T-cell (primary cell): ENCODE data around the gene ZNF43. TPM values are rescaled to one million over a fixed set of nuclear protein-coding genes. Genes with fewer than 3 reads are reported as not detected.
"Not testable (repeated sequence)": the region's sequence is repeated elsewhere in the genome, so short reads cannot be mapped to it uniquely, and the experiment has no call there.

Experiments used
- ATAC-seq, 4 experiments: fragments of 200-7000 bp in 3 of 4; fragments of 150-1000 bp in 1 of 4; cut with Tn5 transposase; replicated peaks in 1 of 4; 1 replicate in 3 of 4; 2 replicates in 1 of 4; pipeline ENCODE4 v1.10.0; 2021; ENCODE audit warnings: moderate library complexity in 3 of 4, mild to moderate bottlenecking in 2 of 4, moderate number of reproducible peaks in 1 of 4
- CTCF ChIA-PET, 2 donors: fragments of 300-600 bp; sonication (Branson Sonifier 250); formaldehyde crosslinking; loops; one replicate each; lab custom pipeline; 2022; ENCODE audit warnings: antibody characterized with exemption in 2 of 2; lab: Charles Lee
- POLR2A ChIA-PET, 2 donors: fragments of 300-600 bp; sonication (Branson Sonifier 250); formaldehyde crosslinking; loops; one replicate each; lab custom pipeline; 2022; ENCODE audit warnings: antibody characterized with exemption in 2 of 2; lab: Charles Lee
- DNase-seq, 35 experiments: peaks; one replicate each; pipeline versions ENCODE4 v3.0.0 to v3.0.0-alpha.2; 2013 to 2023
- H3K27ac ChIP-seq: one replicate; pipeline ENCODE4 v1.5.1; 2013; ENCODE audit warnings: low read length
- H3K27me3 ChIP-seq, 2 experiments: replicated peaks in 1 of 2; 1 replicate in 1 of 2; 2 replicates in 1 of 2; pipeline versions ENCODE4 v1.6.1 to v1.7.0; 2013; ENCODE audit warnings: low read length in 1 of 2, mixed read lengths in 1 of 2; ENCODE audit not compliant: control insufficient read depth in 2 of 2, insufficient read depth in 2 of 2; ENCODE audit errors: extremely low read depth in 1 of 2
- H3K36me3 ChIP-seq, 2 donors: 1 replicate in 1 of 2; 2 replicates in 1 of 2; pipeline versions ENCODE4 v1.6.1 to v1.7.0; 2013; ENCODE audit warnings: low read length in 1 of 2; ENCODE audit not compliant: control insufficient read depth in 2 of 2, insufficient read depth in 1 of 2; ENCODE audit errors: extremely low read depth in 1 of 2
- H3K4me1 ChIP-seq, 2 experiments: 1 replicate in 1 of 2; 2 replicates in 1 of 2; pipeline versions ENCODE4 v1.6.1 to v1.7.0; 2013; ENCODE audit warnings: low read length in 2 of 2, mixed read lengths in 1 of 2; ENCODE audit not compliant: insufficient read depth in 2 of 2, control insufficient read depth in 1 of 2; ENCODE audit errors: extremely low read depth in 1 of 2
- H3K4me3 ChIP-seq, 2 donors: 1 replicate in 1 of 2; 2 replicates in 1 of 2; pipeline versions ENCODE4 v1.5.1 to v1.7.0; 2013; ENCODE audit warnings: mild to moderate bottlenecking in 2 of 2, low read length in 1 of 2, moderate library complexity in 1 of 2; ENCODE audit not compliant: control insufficient read depth in 1 of 2; ENCODE audit errors: extremely low read depth in 1 of 2
- H3K9me3 ChIP-seq: 2 replicates; pipeline ENCODE4 v1.7.0; 2013
- H3K27ac Mint-ChIP-seq, 2 donors: one replicate each; pipeline ENCODE4 v1.8.0; 2020 to 2021; ENCODE audit warnings: mild to moderate bottlenecking in 2 of 2, mixed read lengths in 2 of 2
- H3K27me3 Mint-ChIP-seq, 2 donors: one replicate each; pipeline ENCODE4 v1.8.0; 2021 to 2022; ENCODE audit warnings: mixed read lengths in 2 of 2
- H3K36me3 Mint-ChIP-seq: one replicate; pipeline ENCODE4 v1.8.0; 2021; ENCODE audit warnings: mixed read lengths
- H3K4me1 Mint-ChIP-seq, 3 donors: one replicate each; pipeline ENCODE4 v1.8.0; 2020 to 2022; ENCODE audit warnings: mixed read lengths in 3 of 3, mild to moderate bottlenecking in 1 of 3
- H3K4me3 Mint-ChIP-seq, 3 donors: one replicate each; pipeline ENCODE4 v1.8.0; 2020 to 2022; ENCODE audit warnings: mild to moderate bottlenecking in 3 of 3, mixed read lengths in 3 of 3, moderate library complexity in 3 of 3
- H3K9me3 Mint-ChIP-seq, 3 donors: one replicate each; pipeline ENCODE4 v1.8.0; 2020 to 2022; ENCODE audit warnings: mixed read lengths in 3 of 3
- WGBS: methylation state at CpG from one replicate; pipeline ENCODE4 v1.1.5; 2013; ENCODE audit warnings: missing lambda C conversion rate; ENCODE audit not compliant: insufficient coverage; 5-methylcytosine and 5-hydroxymethylcytosine counted together
- total RNA-seq, 35 experiments: library from RNA in 6 of 35; stranded (reverse) in 6 of 35; fragments of 120-200 nt in 1 of 35; gene quantifications; one replicate each; pipeline versions ENCODE4 v1.2.1 to v1.2.4 and lab custom pipeline; 2013 to 2026

The ZNF43 gene
- total RNA-seq, 5 donors from 2014 or later (not counting 1 experiment from before 2014, with no cell fraction given) = 22.3 to 31.5 (median 25.0) TPM

- no peak for DNase-seq
- ChIA-PET CTCF (no interaction called here), POLR2A (no interaction called here)
- H3K36me3 Mint-ChIP-seq = peaks cover 87% of the 10 kb centered on the region
- Histone ChIP-seq H3K27ac (no peak overlapping the region), H3K27me3 (no peaks in the 10 kb centered on the region), H3K4me1 (peaks cover 0 to 3% of the 10 kb centered on the region in 2 experiments), H3K4me3 (no peak overlapping the region), H3K9me3 (no peaks in the 10 kb centered on the region), H3K36me3 (peaks cover 9 to 22% of the 10 kb centered on the region in 2 donors)
- H3K27me3 Mint-ChIP-seq = no peaks in the 10 kb centered on the region
- WGBS = 96% methylated on average over 2 of the region's 3 CpGs
- H3K4me3 Mint-ChIP-seq = no peak overlapping the region
- H3K4me1 Mint-ChIP-seq = peaks cover 0 to 46% (median 40%) of the 10 kb centered on the region in 3 donors
- no peak overlapping the region for H3K27ac Mint-ChIP-seq
- peaks cover 4 to 19% (median 6%) of the 10 kb centered on the region in 3 donors for H3K9me3 Mint-ChIP-seq
- ATAC-seq = no peak
These were observed 77.7 kb downstream of the ZNF43 start for GRCh38 chr19:21758296-21758695.

GRCh38 chr19:21755555-21755954, 80.4 kb downstream of the ZNF43 start:
- H3K9me3 Mint-ChIP-seq = peaks cover 4 to 19% (median 6%) of the 10 kb centered on the region in 3 donors

More at GRCh38 chr19:21755555-21755954, 80.4 kb downstream of the ZNF43 start:
- peaks cover 91% of the 10 kb centered on the region for H3K36me3 Mint-ChIP-seq
- H3K4me1 ChIP-seq, H3K9me3 ChIP-seq, H3K27me3 ChIP-seq, ATAC-seq, H3K27ac Mint-ChIP-seq, H3K27me3 Mint-ChIP-seq, DNase-seq, H3K27ac ChIP-seq, H3K4me3 Mint-ChIP-seq: not testable (repeated sequence)
- peaks cover 0 to 32% (median 29%) of the 10 kb centered on the region in 3 donors for H3K4me1 Mint-ChIP-seq
- CTCF ChIA-PET = interaction anchor here in 1 of 2 donors (0.6 kb wide), 1 partner anchor 39 kb away, joined by 3 read pairs; no protein-coding TSS in a partner anchor
- peak overlapping the region in 1 of 2 donors; percentile 20 for H3K4me3 ChIP-seq
- peaks cover 14 to 23% of the 10 kb centered on the region in 2 donors for H3K36me3 ChIP-seq
- POLR2A ChIA-PET = interaction anchor here in 1 of 2 donors (0.6 kb wide), 1 partner anchor 980 kb away, joined by 3 read pairs; the partner anchor contains the start of gene ZNF66

Other genes with a start within 250 kb of the ZNF43 start
- 10 to 100 TPM in 3 of 5 donors, 1 to 10 TPM in 2; 6.3 to 23.5 (median 21.1) TPM for gene ZNF100, start 68.6 kb downstream of the ZNF43 start, total RNA-seq
- gene ZNF208, start 174.8 kb upstream of the ZNF43 start, total RNA-seq = 1 to 10 TPM; 1.9 to 6.7 (median 3.2) TPM
- 10 to 100 TPM in 1 of 5 donors, 1 to 10 TPM in 4; 2.6 to 13.1 (median 3.8) TPM for gene ZNF257, start 216.3 kb upstream of the ZNF43 start, total RNA-seq